Hepatocyte (in vitro differentiated cells): ENCODE measurements around the gene DNAI2. TPM values are rescaled to one million over a fixed set of nuclear protein-coding genes. Genes with fewer than 3 reads are reported as not detected.

Experiments used
- DNase-seq: peaks from one replicate; pipeline ENCODE4 v3.0.0-alpha.2; 2016; ENCODE audit warnings: low spot score
- H2AFZ ChIP-seq: fragments of 200-600 bp; sonication (generic); 2 replicates; pipeline ENCODE4 v1.6.0; 2016; ENCODE audit warnings: antibody characterized with exemption, mild to moderate bottlenecking
- H3K27ac ChIP-seq: fragments of 200-600 bp; sonication (generic); 2 replicates; pipeline ENCODE4 v1.5.1; 2016; ENCODE audit warnings: mild to moderate bottlenecking
- H3K27me3 ChIP-seq: fragments of 200-600 bp; sonication (generic); 2 replicates; pipeline ENCODE4 v1.6.1; 2016
- H3K36me3 ChIP-seq: fragments of 200-600 bp; sonication (generic); replicated peaks from 2 replicates; pipeline ENCODE4 v1.5.1; 2016; ENCODE audit warnings: low read depth; ENCODE audit not compliant: insufficient read depth
- H3K4me1 ChIP-seq: fragments of 200-600 bp; sonication (generic); 2 replicates; pipeline ENCODE4 v1.5.1; 2016; ENCODE audit warnings: mild to moderate bottlenecking, moderate library complexity; ENCODE audit not compliant: insufficient read depth
- H3K4me2 ChIP-seq: fragments of 200-600 bp; sonication (generic); 2 replicates; pipeline ENCODE4 v1.6.0; 2016
- H3K4me3 ChIP-seq: fragments of 200-600 bp; sonication (generic); 2 replicates; pipeline ENCODE4 v1.5.1; 2016; ENCODE audit warnings: mild to moderate bottlenecking
- H3K79me2 ChIP-seq: fragments of 200-600 bp; sonication (generic); 2 replicates; pipeline ENCODE4 v1.6.0; 2017; ENCODE audit warnings: mild to moderate bottlenecking
- H3K9me2 ChIP-seq: fragments of 200-600 bp; sonication (generic); replicated peaks from 2 replicates; pipeline ENCODE4 v1.6.0; 2017; ENCODE audit warnings: mild to moderate bottlenecking; ENCODE audit not compliant: insufficient read depth
- H3K9me3 ChIP-seq: fragments of 200-600 bp; sonication (generic); 2 replicates; pipeline ENCODE4 v1.5.1; 2016; ENCODE audit warnings: low read depth, mild to moderate bottlenecking
- H4K20me1 ChIP-seq: fragments of 200-600 bp; sonication (generic); 2 replicates; pipeline ENCODE4 v1.6.0; 2016; ENCODE audit warnings: mild to moderate bottlenecking; ENCODE audit not compliant: insufficient read depth, poor library complexity, severe bottlenecking
- EZH2 ChIP-seq: fragments of 200-600 bp; sonication (generic); IDR thresholded peaks from 2 replicates; pipeline ENCODE4 v1.6.1; 2016; ENCODE audit warnings: antibody characterized with exemption, mild to moderate bottlenecking, borderline replicate concordance
- EZH2phosphoT487 ChIP-seq: fragments of 200-600 bp; sonication (generic); IDR thresholded peaks from one replicate; pipeline ENCODE4 v1.6.1; 2018; ENCODE audit warnings: antibody characterized with exemption, mild to moderate bottlenecking, low read depth, moderate library complexity; ENCODE audit not compliant: unreplicated experiment, severe bottlenecking
- WGBS: methylation state at CpG from one replicate; pipeline ENCODE4 v1.1.6; 2016; ENCODE audit warnings: low lambda C conversion rate; ENCODE audit errors: missing lambda C conversion rate; 5-methylcytosine and 5-hydroxymethylcytosine counted together
- polyA plus RNA-seq: library from polyadenylated mRNA; unstranded; fragments of >200 nt; fragmentation: Nextera tagmentation; extraction: Ambion mirVana; gene quantifications from 2 replicates; pipeline ENCODE4 v1.2.1, GENCODE V29; 2016
- total RNA-seq: library from RNA; depleted of rRNA; stranded (reverse); fragments of >200 nt; gene quantifications from 2 replicates; pipeline ENCODE4 v1.2.3, GENCODE V29; 2014
- TF ChIP-seq, protein P1 (sequence below): fragments of 200-600 bp; sonication (generic); IDR thresholded peaks from 2 replicates; pipeline ENCODE4 v1.5.1; 2016; ENCODE audit warnings: antibody characterized with exemption, mild to moderate bottlenecking; ENCODE audit not compliant: poor library complexity

DNAI2 gene
- total and polyA plus RNA-seq, 2 experiments from 2014 or later: not detected

- TF ChIP-seq EZH2 (no peak), EZH2phosphoT487 (no peak)
- TF ChIP-seq, protein P1, sequence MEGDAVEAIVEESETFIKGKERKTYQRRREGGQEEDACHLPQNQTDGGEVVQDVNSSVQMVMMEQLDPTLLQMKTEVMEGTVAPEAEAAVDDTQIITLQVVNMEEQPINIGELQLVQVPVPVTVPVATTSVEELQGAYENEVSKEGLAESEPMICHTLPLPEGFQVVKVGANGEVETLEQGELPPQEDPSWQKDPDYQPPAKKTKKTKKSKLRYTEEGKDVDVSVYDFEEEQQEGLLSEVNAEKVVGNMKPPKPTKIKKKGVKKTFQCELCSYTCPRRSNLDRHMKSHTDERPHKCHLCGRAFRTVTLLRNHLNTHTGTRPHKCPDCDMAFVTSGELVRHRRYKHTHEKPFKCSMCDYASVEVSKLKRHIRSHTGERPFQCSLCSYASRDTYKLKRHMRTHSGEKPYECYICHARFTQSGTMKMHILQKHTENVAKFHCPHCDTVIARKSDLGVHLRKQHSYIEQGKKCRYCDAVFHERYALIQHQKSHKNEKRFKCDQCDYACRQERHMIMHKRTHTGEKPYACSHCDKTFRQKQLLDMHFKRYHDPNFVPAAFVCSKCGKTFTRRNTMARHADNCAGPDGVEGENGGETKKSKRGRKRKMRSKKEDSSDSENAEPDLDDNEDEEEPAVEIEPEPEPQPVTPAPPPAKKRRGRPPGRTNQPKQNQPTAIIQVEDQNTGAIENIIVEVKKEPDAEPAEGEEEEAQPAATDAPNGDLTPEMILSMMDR: no peak
- Histone ChIP-seq H2AFZ (no peak overlapping the region), H3K4me1 (no peaks in the 10 kb centered on the region), H3K9me3 (no peaks in the 10 kb centered on the region), H3K27me3 (no peaks in the 10 kb centered on the region), H3K4me3 (no peak overlapping the region), H3K79me2 (no peaks in the 10 kb centered on the region), H3K27ac (no peak overlapping the region), H3K36me3 (no peaks in the 10 kb centered on the region), H4K20me1 (no peaks in the 10 kb centered on the region), H3K9me2 (no peaks in the 10 kb centered on the region), H3K4me2 (no peak overlapping the region)
- no peak for DNase-seq
- 75% methylated on average over 5 of the region's 5 CpGs for WGBS
Observed at GRCh38 chr17:74288785-74289184, 14.8 kb downstream of the DNAI2 start.

DNA sequence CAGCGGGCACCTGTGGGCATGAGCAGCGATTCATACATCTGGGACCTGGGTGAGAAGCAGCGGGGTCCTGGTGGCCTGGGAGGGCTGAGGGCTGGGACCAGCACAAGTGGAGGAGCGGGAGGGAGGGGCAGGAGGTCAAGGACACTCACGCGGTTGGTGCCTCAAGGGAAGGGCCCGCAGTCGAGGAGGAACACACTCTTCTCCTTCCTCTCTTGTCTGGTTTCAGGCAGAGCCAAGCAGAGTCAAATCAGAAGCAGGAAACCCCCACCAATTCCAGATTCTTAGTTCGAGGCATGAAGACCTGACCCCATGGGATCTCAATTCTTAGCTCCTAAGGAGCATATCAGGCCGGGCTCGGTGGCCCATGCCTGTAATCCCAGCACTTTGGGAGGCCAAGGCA lies 15.7 kb downstream of the DNAI2 start:
- H3K4me1 ChIP-seq: no peaks in the 10 kb centered on the region
- H3K9me3 ChIP-seq: no peaks in the 10 kb centered on the region
- no peak overlapping the region for H3K4me3 ChIP-seq
- TF ChIP-seq EZH2phosphoT487 (no peak), EZH2 (no peak)
- TF ChIP-seq, protein P1: no peak
- H3K4me2 ChIP-seq: no peak overlapping the region
- no peaks in the 10 kb centered on the region for H3K79me2 ChIP-seq
- no peaks in the 10 kb centered on the region for H3K27me3 ChIP-seq
- no peak overlapping the region for H2AFZ ChIP-seq
- no peak for DNase-seq
- 95% methylated on average over 7 of the region's 11 CpGs for WGBS
- no peak overlapping the region for H3K27ac ChIP-seq
- no peaks in the 10 kb centered on the region for H4K20me1 ChIP-seq
- no peaks in the 10 kb centered on the region for H3K9me2 ChIP-seq
- no peaks in the 10 kb centered on the region for H3K36me3 ChIP-seq

GRCh38 chr17:74290340-74290739 lies 16.3 kb downstream of the DNAI2 start:
- Histone ChIP-seq H3K9me3 (no peaks in the 10 kb centered on the region), H2AFZ (no peak overlapping the region), H3K27me3 (no peaks in the 10 kb centered on the region), H3K4me1 (no peaks in the 10 kb centered on the region), H4K20me1 (no peaks in the 10 kb centered on the region), H3K9me2 (no peaks in the 10 kb centered on the region), H3K36me3 (no peaks in the 10 kb centered on the region), H3K4me2 (no peak overlapping the region), H3K79me2 (no peaks in the 10 kb centered on the region), H3K4me3 (no peak overlapping the region), H3K27ac (no peak overlapping the region)
- TF ChIP-seq, protein P1: no peak
- TF ChIP-seq EZH2phosphoT487 (no peak), EZH2 (no peak)
- 83% methylated on average over 11 of the region's 11 CpGs for WGBS
- DNase-seq: no peak

GRCh38 chr17:74292495-74292894 lies 18.5 kb downstream of the DNAI2 start:
- no peak overlapping the region for H3K27ac ChIP-seq
- H3K4me2 ChIP-seq: no peak overlapping the region
- no peak overlapping the region for H2AFZ ChIP-seq
- no peaks in the 10 kb centered on the region for H3K4me1 ChIP-seq
- DNase-seq: no peak
- no peaks in the 10 kb centered on the region for H3K9me3 ChIP-seq
- no peaks in the 10 kb centered on the region for H3K9me2 ChIP-seq
- no peaks in the 10 kb centered on the region for H3K36me3 ChIP-seq
- TF ChIP-seq, protein P1: no peak
- TF ChIP-seq EZH2: no peak
- 92% methylated on average over 10 of the region's 10 CpGs for WGBS
- H3K27me3 ChIP-seq: no peaks in the 10 kb centered on the region
- no peaks in the 10 kb centered on the region for H3K79me2 ChIP-seq
- no peak overlapping the region for H3K4me3 ChIP-seq
- H4K20me1 ChIP-seq: no peaks in the 10 kb centered on the region
